NCI-H226 (cell line): ENCODE data around the gene ABHD5.
A peak's percentile ranks its signal among the peaks of the same experiment; 100 is the strongest.

Experiments
- DNase-seq: peaks from one replicate; pipeline ENCODE4 v3.0.0-alpha.2; 2015

ABHD5 gene

DNA sequence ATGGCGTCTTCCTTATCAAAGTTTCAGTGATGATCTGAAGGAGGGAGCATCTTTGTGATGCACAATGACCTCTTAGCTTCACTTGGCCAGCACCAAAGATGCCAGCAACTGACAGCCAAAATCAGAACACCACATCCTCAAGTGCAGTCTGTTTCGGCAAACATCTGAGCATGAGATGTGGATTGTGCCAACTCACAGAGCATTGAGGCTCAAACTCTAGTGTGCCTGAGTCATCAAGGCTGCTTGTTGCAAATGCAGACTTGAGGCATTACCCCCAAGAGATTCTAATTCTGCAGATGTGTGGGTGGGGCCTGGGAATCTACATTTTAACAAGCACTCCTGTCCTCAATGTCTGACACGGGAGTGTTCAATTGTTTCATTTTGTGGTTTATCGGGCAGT, 35.8 kb downstream of the ABHD5 start:
- DNase-seq, result no peak

DNA sequence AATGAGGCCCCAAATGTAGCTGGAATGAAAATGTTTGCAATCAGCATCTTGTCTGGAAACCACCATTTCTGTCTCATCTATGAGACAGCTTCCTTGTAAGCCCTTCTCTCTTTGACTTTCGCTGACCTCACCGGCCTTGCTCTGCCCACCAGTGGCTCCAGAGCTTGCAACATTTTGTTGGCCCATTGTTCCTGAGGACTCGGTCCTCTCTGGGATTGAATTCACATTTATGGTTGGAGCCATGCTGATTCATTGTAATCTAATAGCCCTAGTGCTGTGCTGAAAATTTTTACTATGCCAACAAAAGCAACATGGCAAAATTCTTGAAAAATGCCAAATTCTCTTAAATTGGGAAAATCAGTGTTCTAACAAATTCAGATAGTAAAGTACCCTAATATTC, 37.2 kb downstream of the ABHD5 start:
- DNase-seq, result no peak

GRCh38 chr3:43728476-43728875, 37.7 kb downstream of the ABHD5 start:
- DNase-seq, result no peak

GRCh38 chr3:43728947-43729346, 38.2 kb downstream of the ABHD5 start:
- DNase-seq, result no peak

DNA sequence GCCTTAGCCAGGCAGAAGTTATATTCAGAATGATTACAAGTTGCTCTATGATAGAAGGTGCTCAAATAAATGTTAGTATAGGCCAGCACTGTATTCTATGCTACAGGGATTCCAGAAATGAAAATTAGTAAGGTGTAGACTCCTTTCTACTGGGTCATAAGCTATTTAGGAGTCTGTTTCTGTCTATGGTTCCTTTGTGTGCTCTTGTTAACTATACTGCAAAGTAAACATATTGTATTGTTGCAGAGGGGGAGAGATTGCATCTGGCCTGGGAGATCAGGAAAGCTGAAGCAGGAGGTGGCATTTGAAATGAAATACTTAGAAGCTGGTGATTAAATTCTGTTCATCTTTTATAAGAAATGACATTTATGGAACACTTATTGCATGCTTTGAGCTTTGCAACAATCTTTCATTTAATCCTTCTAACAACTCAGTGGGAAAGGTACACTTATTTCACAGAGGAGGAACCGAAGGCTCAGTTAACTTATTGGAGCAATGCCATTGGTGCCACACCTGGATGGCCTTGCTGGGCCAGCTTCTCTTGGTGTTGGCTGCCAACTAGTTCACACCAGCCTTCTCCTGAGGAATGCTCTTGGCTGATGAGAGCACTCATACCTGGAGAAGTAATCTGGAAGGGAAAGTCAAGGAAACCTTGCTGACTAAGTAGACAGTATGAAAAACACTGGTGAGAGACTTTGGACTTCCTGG, 39.1 kb downstream of the ABHD5 start:
- DNase-seq, result no peak

DNA sequence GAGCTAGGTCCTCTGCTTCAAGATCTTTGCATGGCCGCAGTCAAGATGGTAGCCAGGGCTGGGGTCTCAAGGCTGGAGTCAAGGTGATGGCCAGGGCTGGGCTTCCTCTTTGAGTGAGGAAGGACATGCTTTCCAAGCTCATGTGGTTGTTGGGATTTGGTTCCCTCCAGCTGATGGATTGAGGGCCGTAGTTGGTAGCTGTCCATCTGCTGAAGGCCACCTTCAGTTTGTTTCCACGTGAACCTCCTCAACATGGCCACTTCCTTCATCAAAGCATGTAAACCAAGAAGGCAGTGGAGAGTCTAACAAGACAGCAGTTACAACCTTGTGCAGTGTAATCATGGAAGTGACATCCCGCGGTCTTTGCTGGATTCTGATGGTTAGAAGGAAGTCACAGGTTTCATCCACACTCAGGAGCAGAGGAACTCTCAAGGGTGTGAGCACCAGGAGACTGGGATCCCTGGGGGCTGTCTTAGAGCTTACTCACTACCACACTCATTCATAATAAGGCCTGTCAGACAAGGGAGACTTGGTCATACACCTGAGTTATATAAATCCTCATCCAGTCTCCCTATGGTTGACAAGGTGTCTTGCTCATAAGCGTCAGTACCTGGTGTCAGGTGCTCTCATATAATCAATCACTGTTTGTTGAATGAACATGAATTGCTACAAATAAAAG, 42.1 kb downstream of the ABHD5 start:
- no peak for DNase-seq

- no peak for DNase-seq
Measured at GRCh38 chr3:43733459-43734384, 43.0 kb downstream of the ABHD5 start.

GRCh38 chr3:43734685-43735084, 43.9 kb downstream of the ABHD5 start:
- no peak for DNase-seq

DNA sequence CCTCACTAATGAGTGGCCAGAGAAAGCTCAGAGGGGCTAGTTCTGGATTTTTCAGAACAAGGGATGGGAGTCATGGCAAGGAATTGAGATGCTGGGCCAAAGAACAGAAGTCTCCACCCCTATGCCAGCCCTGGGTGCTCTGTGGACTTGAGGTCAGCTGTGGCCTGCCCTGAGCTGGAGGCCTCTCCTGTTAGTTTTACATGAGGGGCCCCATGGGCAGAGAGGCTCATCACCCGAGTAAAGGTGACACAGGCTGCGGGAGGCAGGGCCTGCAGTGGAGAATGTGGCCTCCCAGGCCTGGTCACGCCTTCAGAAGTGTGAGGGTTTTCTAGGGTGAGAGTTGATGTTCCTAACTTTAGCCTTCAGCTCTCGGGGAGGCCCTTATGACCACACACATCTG, 44.9 kb downstream of the ABHD5 start:
- DNase-seq, result no peak

DNA sequence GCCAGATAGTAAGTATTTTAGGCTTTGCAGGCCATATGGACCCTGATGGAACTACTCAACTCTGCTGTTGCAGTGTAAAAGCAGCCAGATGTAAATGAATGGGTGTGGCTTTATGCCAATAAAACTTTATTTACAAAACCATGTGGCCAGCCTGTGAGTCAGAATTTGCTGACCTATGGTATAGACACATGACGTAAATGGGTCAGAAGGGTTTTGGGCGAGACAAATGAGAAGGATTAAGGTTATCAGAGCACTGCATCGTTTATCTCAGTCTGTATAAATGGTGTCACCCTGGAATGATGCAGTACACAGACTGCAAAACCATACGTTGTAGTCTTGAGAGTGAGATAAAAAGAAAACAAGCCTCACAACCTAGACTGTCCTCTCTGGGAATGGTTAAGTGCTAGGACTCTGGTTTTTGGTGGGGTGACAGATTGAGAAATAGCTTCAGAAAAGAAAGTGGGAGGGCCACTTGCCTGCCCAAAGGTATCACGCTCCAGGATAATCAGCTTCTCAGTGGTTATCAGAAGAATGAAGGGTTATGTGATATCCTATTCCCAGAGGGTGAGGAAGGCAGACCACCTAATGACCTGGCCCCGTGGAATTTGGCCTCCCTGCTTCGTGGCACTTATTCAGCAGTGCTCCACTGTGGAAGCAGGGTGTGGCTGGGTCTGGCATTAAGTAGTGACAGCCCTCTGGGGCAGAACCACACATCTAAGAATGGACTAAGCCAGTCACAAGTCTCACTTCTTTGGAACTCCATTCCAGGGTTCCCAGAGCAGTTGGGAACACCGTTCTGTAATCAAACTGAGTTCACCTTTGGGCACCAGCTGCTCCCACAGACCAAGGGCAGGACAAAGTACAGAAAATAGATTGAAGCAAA, 46.1 kb downstream of the ABHD5 start:
- peak; percentile 77 for DNase-seq

- DNase-seq, result no peak
Measured at GRCh38 chr3:43738305-43738704, 47.6 kb downstream of the ABHD5 start.

GRCh38 chr3:43742920-43743319, 52.2 kb downstream of the ABHD5 start:
- DNase-seq, result no peak

- DNase-seq, result peak; percentile 45
Measured at GRCh38 chr3:43747641-43748040, 56.9 kb downstream of the ABHD5 start.

GRCh38 chr3:43748179-43748578, 57.4 kb downstream of the ABHD5 start:
- peak; percentile 64 for DNase-seq

DNA sequence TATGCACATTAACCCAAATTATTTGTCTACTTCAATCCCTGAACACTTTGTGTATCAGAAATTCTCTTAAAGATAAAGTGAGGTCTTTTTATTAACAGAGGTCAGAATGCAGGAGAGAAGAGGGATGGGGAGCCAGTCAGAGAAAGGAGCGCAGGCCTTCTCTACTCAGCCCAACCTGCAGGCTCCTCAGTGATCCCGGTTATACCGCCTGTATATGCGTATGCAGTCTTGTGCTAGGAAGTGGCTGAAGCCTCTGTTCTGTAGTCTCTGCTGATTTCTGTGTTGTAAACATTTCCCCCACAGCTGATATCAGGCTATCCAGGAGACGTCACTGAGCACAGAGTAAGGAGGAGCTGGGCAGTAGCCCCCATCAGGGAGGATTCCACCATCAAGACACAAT, 57.9 kb downstream of the ABHD5 start:
- DNase-seq, result no peak

DNA sequence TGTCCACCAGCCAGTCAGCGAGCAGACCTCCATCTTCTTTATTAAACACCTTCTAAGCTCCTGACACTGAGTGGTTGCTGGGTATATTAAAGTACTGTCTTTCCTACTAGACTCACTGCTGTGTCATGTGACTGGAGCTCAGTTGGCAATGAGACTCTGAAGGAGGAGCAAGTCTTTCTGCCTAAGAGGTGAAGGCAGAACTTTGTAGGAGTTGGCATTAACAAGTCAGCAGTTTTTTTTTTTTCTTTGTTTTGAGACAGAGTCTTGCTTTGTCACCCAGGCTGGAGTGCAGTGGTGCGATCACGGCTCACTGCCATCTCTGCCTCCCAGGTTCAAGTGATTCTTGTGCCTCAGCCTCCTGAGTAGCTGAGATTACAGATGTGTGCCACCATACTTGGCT, 62.2 kb downstream of the ABHD5 start:
- DNase-seq, result no peak

DNA sequence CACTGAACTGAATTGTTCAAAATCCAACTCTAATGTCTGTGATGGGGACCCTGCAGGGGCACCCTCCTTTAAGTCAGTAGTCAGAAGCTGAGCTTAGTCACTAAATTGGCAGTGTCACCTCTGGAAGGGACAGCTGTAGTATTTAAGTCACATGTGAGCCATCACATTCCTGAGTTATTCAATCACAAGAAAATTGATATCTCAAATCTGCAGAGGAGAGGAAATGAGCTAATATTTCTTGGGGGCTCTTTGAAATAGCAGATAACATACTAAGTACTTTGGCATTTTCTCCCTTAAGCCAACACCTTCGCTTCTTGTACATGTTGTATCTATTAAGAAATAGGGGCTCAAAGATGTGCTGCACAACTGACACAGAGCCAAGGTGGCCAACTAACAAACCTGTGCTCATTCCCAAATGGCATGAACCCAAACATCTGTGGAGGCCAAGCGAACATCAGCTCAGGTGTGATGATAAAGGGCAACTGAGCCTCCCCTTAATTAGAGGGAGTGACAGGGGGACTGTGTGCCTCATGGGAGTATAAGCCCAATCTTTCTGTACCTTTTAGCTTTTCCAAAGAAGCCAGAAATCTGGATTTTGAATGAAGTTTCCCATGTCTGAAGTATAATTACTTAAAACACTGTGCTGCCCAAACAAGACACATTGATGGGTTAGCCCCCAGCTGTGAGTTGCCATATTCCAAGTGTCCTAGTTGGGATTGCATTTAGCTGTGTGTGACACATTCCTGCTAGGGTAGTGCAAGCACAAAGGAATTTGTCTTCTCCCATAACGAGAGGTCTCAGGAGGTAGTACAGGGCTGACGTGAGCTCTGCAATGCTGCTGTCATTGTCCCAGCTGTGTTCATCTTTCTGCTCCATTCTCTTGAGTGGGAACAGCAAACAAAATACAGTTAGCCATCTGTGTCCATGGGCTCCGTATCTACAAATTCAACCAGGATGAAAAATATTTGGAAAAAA, 63.3 kb downstream of the ABHD5 start:
- peak; percentile 71 for DNase-seq

GRCh38 chr3:43755516-43756200, 64.9 kb downstream of the ABHD5 start:
- no peak for DNase-seq

GRCh38 chr3:43757666-43758321, 67.1 kb downstream of the ABHD5 start:
- DNase-seq, result no peak

- DNase-seq, result no peak
Measured at GRCh38 chr3:43758592-43759225, 68.0 kb downstream of the ABHD5 start.
